Left forelimb (tissue), 1 donor: Measurements from ENCODE around the gene RAB9A.

ENCODE experiments used
- DNase-seq: peaks from one replicate; pipeline ENCODE4 v3.0.0-alpha.2; 2018; ENCODE audit warnings: low spot score

RAB9A gene

DNA sequence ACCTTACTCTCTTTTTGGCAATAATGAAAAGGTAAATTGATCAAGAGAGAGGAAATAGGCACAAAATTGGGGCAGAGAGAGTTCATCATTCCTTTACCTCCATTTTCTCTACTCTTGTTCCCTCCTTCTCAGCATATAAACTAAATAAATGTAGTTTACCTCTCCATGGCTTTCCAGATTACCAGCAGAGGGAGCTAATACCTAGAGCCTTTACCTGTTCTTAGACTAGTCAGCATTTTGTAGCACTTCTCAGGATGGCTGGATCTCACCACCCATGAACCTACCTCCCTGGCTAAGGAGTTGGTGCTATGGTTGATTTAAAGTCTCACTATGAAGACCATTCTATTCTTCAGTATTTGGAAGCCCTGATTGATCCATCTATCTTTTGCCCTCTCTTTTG is 61.3 kb downstream of the RAB9A start:
- no peak for DNase-seq

DNA sequence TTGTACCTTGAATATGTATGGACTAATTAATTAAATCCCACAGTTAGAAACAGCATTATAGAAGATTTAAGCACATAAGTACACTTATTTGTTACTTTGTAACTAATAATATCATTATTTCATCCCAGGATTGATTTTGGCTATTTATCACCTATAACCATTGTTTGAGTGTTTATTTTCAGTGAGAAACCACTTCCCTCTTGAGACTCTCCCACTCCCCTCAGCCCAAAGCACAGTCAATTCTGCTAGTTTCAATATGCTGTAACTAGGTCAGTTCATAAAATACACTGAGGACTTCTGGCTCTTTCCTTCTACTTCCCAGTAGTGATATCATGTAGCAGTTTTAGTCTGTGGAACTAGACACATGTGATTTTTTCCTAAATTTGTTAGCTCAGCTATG is 61.9 kb downstream of the RAB9A start:
- no peak for DNase-seq

DNA sequence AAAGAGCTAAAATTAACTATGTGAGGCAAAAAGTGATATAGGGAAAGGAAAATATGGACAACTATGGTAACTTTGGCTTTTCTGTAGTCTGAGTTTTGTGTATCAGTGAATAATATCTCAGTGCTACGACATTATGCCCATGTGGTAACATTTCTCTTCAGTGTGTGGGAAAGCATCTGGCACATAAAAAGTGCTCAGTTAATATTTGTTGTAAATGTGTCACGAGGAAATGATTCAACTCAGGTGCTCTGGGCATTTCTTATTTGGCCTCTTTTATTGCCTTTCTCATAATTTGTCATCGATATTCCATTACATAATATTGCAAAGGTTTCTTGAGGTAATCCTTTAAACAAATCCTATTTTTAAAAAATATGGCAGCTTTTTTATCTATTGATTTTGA is 63.2 kb downstream of the RAB9A start:
- no peak for DNase-seq

DNA sequence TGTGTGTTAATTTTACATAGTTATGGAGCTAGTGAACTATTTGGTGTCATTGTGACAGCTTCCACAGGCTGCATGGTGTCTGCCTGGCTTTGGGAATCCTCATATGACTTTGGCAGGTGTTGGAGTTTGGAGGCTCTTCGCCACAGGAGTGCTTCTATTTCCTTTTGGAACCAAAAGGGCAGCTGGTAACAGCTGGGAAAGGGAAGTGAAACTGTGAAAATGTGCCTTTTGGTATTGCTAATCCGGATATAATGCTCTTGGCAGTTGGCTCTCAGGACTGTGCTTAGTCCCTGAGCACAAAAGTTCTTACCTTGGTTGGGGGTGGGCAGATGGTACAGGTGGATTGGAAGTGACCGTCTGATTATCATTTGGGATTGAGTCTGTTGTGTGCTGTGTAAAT is 63.7 kb downstream of the RAB9A start:
- DNase-seq: no peak

DNA sequence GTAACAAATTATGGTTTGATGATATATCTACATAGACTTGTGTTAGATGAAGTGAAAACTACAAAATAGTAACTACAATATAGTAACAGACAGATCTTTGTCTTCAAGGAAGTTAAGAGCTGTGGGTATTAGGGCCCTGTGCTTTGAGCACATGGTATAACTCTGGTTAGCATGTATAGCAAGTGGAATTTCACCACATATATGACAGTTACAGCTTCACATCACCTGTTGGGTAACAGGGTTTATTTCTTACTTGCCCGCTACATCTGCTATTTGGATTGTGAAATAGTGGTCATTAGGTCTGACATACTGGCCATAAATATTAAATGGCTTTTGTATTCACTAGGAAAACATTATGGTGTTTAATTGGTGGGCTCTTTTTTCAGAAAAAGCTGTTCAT is 65.8 kb downstream of the RAB9A start:
- no peak for DNase-seq

DNA sequence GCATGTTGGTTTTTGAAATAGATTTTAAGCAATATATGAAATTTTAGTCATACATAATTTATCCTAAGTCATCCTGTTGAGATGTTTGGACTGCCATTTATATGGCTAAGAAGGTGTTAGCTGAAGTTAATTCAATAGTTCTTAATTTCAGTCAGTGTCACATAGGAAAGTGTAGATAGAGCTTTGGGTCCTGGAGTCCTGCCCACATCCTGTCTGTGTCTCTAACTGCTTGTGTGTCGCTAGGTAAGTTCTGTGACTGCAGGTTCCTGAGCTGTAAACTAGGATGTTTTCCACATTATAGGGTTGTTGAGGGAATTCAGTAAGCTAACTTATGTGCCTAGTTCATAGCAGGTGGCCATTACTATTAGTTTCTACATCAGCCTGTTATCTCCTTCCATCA is 66.3 kb downstream of the RAB9A start:
- no peak for DNase-seq

DNA sequence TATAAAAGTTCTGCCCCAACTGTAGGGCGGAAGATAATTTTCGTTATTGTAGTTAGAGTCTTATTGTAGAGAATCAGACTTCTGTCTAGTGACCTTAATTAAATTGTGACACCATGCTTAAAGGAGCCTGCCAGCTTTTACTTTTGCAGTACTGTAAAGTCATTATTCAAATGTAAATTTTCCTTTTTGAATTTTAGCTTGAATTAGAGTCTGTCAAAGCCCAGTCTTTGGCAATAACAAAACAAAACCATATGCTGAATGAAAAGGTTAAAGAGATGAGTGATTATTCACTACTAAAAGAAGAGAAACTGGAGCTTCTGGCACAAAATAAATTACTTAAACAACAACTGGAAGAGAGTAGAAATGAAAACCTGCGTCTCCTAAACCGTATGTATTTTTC is 67.5 kb downstream of the RAB9A start:
- DNase-seq: no peak

DNA sequence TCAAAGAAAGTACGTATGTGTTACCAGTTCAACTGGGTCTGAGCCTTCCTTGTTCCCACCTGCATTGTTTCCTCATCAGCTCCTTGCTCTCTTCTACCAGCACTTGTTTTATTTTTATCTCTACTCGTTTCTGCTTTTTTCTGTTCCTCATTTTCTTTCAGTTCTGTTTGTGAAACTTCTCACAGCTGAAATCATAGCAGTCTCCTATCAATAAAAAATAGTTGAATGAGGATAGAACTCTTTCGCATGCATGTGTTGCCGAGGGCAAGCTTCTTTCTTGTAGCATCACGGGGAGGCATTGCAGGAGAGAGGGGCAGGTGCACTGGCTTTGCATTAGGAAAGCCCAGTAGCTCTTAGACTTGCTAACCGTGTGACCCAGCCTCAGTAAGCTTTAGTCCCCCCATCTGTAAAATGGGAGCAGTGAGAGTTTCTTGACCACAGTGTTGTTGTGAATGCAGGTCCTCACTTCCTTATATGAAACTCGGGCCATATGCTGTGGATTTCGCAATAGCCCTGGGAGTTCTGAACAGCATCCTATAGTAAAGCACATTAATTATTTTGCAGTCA is 70.3 kb downstream of the RAB9A start:
- DNase-seq: no peak
